ENCODE results near the gene TMEM266. TPM values are rescaled to one million over a fixed set of nuclear protein-coding genes. Genes with fewer than 3 reads are reported as not detected.

Gene TMEM266
- total and polyA plus RNA-seq, 5 experiments from 2014 or later: not detected

DNA sequence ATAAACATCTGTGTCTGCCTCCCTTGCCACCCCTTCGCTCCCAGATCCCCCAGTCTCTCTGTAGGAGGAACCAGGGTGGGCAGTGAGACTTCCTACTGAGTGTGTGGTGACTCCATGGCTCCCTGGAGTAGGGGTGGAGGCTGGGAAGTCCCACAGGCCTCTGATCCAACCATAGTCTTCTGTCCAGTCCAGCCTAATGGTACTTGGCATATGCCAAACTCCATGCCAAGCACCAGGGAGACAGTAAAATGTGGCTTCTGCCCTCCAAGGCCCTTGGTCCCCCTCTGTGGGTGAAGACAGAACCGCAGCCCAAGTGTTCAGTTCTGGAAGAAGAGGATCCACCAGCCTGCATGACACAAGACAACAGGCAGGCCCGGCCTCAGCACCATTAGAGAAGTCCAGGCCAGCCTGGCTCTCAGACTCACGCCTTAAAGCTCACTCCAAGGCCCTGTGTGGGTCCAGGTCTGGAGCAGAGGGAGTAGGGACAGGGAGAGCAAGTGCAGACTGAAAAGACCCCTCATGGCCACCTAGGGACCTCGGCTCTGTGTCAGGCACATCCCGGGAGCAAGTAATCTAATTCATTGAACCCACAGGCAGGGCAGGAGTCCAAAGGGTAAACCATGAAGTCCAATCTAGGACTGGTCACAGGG lies 138.8 kb downstream of the TMEM266 start:
- H3K4me3 Mint-ChIP-seq: no peak overlapping the region
- DNase-seq: no peak
- POLR2A ChIA-PET: no interaction called here
- H3K27ac Mint-ChIP-seq: peak overlapping the region in 1 of 10 donors; percentile 52
- no peaks in the 10 kb centered on the region for H3K9me3 Mint-ChIP-seq
- peaks cover 0 to 2% (median 0%) of the 10 kb centered on the region in 5 donors for H3K27me3 Mint-ChIP-seq
- peaks cover 0 to 9% (median 0%) of the 10 kb centered on the region in 4 donors for H3K4me1 Mint-ChIP-seq
- ATAC-seq: no peak
- H3K36me3 Mint-ChIP-seq: no peaks in the 10 kb centered on the region

DNA sequence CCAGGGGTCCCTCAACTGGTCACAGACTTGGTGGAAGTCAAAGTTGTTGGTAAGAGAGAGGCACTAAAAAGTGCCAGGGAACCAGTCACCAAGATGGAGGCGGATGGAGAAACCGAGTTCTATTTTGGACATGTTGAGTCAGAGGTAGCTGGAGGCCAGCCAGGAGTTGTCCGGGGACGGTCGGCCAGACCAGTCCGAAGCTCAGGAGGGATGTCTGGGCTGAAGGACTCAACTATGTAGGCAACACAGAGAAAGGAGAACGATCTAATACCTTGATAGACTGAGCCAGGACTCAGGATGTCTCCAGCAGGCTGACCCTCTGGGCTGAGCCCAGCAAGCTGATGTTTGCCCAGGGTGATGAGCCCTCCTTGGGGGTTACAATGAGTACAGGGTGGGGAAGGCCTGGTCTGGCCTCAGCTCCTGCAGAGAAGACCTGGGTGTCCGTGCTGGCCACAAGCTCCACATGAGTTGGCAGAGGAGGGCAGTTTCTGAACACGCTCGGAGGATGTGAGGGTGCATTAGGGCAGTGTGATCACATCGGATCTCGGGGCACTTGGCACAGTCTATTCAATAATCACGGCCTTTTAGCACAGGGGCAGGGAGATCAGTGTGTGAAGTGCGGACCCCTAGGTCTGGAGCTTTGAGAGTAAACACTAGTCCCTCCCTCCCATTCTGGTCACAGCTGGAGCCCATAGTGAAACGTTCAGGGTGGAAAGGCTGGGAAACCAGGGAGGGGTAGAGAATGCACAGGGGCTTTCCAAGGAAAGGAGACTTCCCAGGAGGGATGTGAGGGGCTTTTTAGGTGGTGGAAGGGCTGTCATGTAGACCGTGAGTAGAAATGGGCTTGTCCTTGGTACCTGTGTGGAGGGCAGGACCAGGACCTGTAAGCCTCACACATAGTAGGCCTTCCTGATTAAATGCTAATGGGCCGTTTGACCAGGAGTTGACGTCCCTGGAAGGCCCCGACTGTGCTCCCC lies 139.6 kb downstream of the TMEM266 start:
- no peak for ATAC-seq
- POLR2A ChIA-PET: no interaction called here

DNA sequence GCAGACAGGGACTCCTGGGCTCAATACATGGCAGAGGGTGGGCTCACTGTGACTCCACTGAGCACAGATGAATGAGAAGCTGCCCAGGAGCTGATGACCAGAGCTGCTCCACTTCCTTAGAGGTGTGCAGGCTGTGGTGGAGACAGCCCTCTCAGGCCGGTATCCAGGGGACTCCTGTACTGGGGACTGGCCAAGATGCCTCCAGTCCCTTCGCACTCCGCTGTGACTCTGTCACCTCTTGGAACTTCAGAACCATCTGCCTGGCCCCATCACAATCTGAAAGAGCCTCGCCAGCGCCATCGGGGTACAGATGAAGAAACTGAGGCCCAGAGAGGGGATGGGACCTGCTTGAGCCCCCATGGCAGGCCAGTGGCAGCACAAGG lies 140.3 kb downstream of the TMEM266 start:
- no peaks in the 10 kb centered on the region for H3K9me3 Mint-ChIP-seq
- peaks cover 0 to 9% (median 0%) of the 10 kb centered on the region in 4 donors for H3K4me1 Mint-ChIP-seq
- H3K36me3 Mint-ChIP-seq: peaks cover 0 to 2% (median 0%) of the 10 kb centered on the region in 3 donors
- H3K4me3 Mint-ChIP-seq: no peak overlapping the region
- POLR2A ChIA-PET: no interaction called here
- H3K27ac Mint-ChIP-seq: peak overlapping the region in 1 of 10 donors; percentile 45
- ATAC-seq: no peak
- DNase-seq: no peak
- no peaks in the 10 kb centered on the region for H3K27me3 Mint-ChIP-seq

More for the DNA sequence above, 139.6 kb downstream of the TMEM266 start:
- H3K27me3 Mint-ChIP-seq: no peaks in the 10 kb centered on the region
- H3K4me1 Mint-ChIP-seq: peaks cover 0 to 9% (median 0%) of the 10 kb centered on the region in 4 donors
- H3K4me3 Mint-ChIP-seq: no peak overlapping the region
- no peaks in the 10 kb centered on the region for H3K9me3 Mint-ChIP-seq
- H3K27ac Mint-ChIP-seq: peak overlapping the region in 1 of 10 donors; percentile 34
- H3K36me3 Mint-ChIP-seq: peaks cover 0 to 2% (median 0%) of the 10 kb centered on the region in 3 donors
- no peak for DNase-seq

GRCh38 chr15:76200641-76201105 lies 140.9 kb downstream of the TMEM266 start:
- Mint-ChIP-seq H3K36me3 (peaks cover 0 to 2% (median 0%) of the 10 kb centered on the region in 3 donors), H3K27me3 (no peaks in the 10 kb centered on the region), H3K4me1 (peaks cover 0 to 9% (median 0%) of the 10 kb centered on the region in 4 donors), H3K4me3 (no peak overlapping the region), H3K9me3 (no peaks in the 10 kb centered on the region), H3K27ac (peak overlapping the region in 1 of 10 donors; percentile 45)
- no peak for ATAC-seq
- POLR2A ChIA-PET: no interaction called here
- DNase-seq: no peak

DNA sequence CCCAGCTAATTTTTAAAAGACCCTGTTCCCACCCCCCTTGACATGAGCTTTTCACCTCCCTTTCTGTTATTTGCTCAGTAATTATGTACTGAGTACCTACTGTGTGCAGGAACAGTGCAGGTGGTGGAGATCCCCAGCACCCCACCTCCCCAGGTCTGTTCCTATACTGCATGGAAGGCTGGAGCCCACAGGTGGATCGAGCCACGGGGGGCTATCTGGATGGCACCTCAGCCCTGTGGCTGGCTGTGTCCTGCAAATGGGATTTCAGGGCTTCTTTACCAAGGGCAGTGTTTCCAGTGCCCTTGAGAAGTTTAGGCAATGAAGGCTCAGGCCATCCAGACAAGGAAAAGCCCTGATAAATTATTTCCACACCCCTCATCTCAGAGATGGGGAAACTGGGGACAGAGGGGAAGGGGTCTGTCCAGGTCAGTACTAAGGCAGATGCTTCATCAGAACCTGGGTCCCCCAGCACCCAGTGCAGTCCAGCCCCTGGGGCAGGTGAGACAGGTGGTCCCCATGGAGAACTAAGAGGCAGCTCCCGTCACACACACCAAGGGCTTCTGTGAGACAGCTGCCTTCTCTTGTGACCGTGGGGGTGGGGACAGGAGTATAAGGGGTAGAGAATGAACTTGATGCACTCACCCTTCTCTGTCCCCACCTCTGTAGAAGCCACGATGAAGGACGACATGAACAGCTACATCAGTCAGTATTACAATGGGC lies 141.9 kb downstream of the TMEM266 start:
- Mint-ChIP-seq H3K4me1 (peaks cover 0 to 7% (median 0%) of the 10 kb centered on the region in 4 donors), H3K36me3 (peaks cover 0 to 5% (median 0%) of the 10 kb centered on the region in 3 donors), H3K9me3 (no peaks in the 10 kb centered on the region), H3K4me3 (no peak overlapping the region), H3K27me3 (no peaks in the 10 kb centered on the region), H3K27ac (peak overlapping the region in 2 of 10 donors; percentile 32 to 45)
- POLR2A ChIA-PET: no interaction called here
- DNase-seq: no peak
- ATAC-seq: no peak

DNA sequence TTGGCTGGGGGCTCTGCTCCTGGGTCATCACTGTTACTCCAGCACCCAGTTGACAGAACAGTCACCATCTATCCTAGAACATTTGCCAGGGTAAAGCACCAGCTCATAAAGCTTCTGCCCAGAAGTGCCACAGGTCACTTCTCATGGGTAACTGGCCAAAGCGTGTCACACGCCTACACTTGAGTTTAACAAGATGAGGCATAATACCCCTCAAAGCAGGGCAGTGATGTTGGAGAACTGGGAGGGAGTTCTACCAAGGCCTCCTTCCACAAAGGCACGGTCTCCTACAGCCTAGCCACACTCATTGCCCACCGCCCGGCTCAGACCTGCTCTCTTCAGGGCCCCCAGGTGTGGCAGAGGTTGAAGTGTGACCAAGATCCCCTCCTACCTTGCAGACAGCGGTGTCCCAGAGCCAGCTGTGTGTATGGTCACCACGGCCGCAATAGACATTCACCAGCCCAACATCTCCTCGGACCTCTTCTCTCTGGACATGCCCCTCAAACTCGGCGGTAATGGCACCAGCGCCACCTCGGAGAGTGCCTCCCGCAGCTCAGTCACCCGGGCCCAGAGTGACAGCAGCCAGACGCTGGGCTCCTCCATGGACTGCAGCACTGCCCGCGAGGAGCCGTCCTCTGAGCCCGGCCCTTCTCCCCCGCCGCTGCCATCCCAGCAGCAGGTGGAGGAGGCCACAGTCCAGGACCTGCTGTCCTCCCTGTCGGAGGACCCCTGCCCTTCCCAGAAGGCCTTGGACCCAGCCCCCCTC lies 143.7 kb downstream of the TMEM266 start:
- POLR2A ChIA-PET: no interaction called here
- Mint-ChIP-seq H3K9me3 (no peaks in the 10 kb centered on the region), H3K4me1 (peaks cover 0 to 3% (median under 1%) of the 10 kb centered on the region in 4 donors), H3K27me3 (no peaks in the 10 kb centered on the region), H3K27ac (peak overlapping the region in 1 of 10 donors; percentile 36), H3K4me3 (no peak overlapping the region), H3K36me3 (peaks cover 0 to 18% (median 0%) of the 10 kb centered on the region in 3 donors)
- DNase-seq (no peak), ATAC-seq (no peak)

GRCh38 chr15:76204109-76204845 lies 144.5 kb downstream of the TMEM266 start:
- H3K27ac Mint-ChIP-seq: no peak overlapping the region
- H3K4me1 Mint-ChIP-seq: peaks cover 0 to 3% (median under 1%) of the 10 kb centered on the region in 4 donors
- H3K9me3 Mint-ChIP-seq: no peaks in the 10 kb centered on the region
- no peaks in the 10 kb centered on the region for H3K27me3 Mint-ChIP-seq
- H3K4me3 Mint-ChIP-seq: no peak overlapping the region
- no peak for ATAC-seq
- POLR2A ChIA-PET: no interaction called here
- H3K36me3 Mint-ChIP-seq: peaks cover 0 to 22% (median 0%) of the 10 kb centered on the region in 3 donors
- DNase-seq: no peak

- Mint-ChIP-seq H3K4me1 (peaks cover 0 to 3% (median under 1%) of the 10 kb centered on the region in 4 donors), H3K27me3 (no peaks in the 10 kb centered on the region), H3K36me3 (peaks cover 0 to 28% (median 0%) of the 10 kb centered on the region in 3 donors), H3K9me3 (no peaks in the 10 kb centered on the region), H3K27ac (no peak overlapping the region), H3K4me3 (no peak overlapping the region)
- DNase-seq (no peak), ATAC-seq (no peak)
- POLR2A ChIA-PET: no interaction called here
Observed at GRCh38 chr15:76204916-76205460, 145.2 kb downstream of the TMEM266 start.

DNA sequence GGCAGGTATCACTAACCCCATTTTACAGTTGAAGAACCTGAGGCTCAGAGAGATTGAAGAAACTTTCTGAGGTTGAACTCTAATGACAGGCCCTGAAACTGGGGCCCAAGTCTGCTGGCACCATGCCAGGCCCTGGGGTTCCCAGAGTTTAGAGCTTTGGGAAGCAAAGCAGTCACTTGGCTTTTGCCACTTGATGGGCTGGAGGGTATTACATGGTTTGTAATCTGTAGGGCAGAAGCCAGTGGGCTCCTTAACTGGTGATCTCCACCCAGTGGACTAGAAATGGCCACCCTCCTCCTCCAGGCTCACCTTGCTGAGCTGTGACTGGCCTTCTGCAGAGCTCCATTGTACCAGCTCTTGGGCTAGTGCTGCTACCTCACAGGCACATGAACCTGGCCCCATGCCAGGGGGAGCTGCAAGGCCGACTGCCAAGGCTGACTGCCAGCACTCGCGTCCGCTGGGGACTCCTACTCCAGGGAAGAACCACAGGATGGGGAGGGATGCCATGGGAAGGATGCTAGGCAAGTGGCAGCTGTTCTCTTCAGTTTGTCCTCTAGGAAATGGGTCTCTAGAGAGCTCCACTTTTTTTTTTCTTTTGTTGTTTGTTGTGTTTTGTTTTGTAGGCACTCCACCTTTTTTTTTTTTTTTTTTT lies 146.7 kb downstream of the TMEM266 start:
- peaks cover 0 to 41% (median 2%) of the 10 kb centered on the region in 3 donors for H3K36me3 Mint-ChIP-seq
- H3K27ac Mint-ChIP-seq: no peak overlapping the region
- ATAC-seq (no peak), DNase-seq (no peak)
- H3K4me1 Mint-ChIP-seq: peaks cover 0 to 3% (median under 1%) of the 10 kb centered on the region in 4 donors
- H3K27me3 Mint-ChIP-seq: no peaks in the 10 kb centered on the region
- POLR2A ChIA-PET: no interaction called here
- no peak overlapping the region for H3K4me3 Mint-ChIP-seq
- no peaks in the 10 kb centered on the region for H3K9me3 Mint-ChIP-seq

- Mint-ChIP-seq H3K36me3 (peaks cover 0 to 56% (median 7%) of the 10 kb centered on the region in 3 donors), H3K9me3 (no peaks in the 10 kb centered on the region), H3K4me1 (peaks cover 0 to 3% (median under 1%) of the 10 kb centered on the region in 4 donors), H3K4me3 (no peak overlapping the region), H3K27me3 (no peaks in the 10 kb centered on the region), H3K27ac (peak overlapping the region in 2 of 10 donors; percentile 25 to 75)
- ATAC-seq: no peak
- DNase-seq: no peak
- POLR2A ChIA-PET: no interaction called here
Observed at GRCh38 chr15:76208084-76208785, 148.4 kb downstream of the TMEM266 start.
